ENCODE data around the gene RTTN.

DNA sequence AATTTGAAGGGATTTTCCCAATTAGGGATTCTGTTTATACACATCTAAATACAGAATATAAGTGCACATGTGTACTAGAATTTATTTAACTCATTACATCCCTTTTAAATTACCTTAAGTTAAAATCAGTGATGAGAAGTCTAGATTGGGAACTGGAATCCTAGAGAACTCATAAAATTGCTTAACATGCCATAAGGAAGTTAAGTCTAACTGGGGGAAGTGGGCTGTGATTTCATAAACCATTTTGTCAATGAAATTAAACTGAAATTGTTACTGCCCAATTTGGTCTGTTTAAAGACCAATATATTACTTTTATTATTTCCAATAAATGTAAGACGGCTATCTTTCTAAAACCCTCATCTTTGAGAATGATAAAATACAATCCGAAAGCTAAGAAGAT lies 185.5 kb downstream of the RTTN start:
- TF ChIP-seq, protein P1, sequence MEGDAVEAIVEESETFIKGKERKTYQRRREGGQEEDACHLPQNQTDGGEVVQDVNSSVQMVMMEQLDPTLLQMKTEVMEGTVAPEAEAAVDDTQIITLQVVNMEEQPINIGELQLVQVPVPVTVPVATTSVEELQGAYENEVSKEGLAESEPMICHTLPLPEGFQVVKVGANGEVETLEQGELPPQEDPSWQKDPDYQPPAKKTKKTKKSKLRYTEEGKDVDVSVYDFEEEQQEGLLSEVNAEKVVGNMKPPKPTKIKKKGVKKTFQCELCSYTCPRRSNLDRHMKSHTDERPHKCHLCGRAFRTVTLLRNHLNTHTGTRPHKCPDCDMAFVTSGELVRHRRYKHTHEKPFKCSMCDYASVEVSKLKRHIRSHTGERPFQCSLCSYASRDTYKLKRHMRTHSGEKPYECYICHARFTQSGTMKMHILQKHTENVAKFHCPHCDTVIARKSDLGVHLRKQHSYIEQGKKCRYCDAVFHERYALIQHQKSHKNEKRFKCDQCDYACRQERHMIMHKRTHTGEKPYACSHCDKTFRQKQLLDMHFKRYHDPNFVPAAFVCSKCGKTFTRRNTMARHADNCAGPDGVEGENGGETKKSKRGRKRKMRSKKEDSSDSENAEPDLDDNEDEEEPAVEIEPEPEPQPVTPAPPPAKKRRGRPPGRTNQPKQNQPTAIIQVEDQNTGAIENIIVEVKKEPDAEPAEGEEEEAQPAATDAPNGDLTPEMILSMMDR (IDR thresholded peaks at IDR 0.05): no peak
- TF ChIP-seq TEAD4 (CRISPR knock-in tag; IDR thresholded peaks at IDR 0.05) (no peak), USF2 (CRISPR knock-in tag; IDR thresholded peaks at IDR 0.05) (no peak), SP1 (CRISPR knock-in tag; conservative IDR thresholded peaks at IDR 0.05) (no peak), NR1H2 (CRISPR knock-in tag; IDR thresholded peaks at IDR 0.05) (no peak), MAX (CRISPR knock-in tag; IDR thresholded peaks at IDR 0.05) (no peak), GTF2I (CRISPR knock-in tag; conservative IDR thresholded peaks at IDR 0.05) (no peak), RELA (CRISPR knock-in tag; IDR thresholded peaks at IDR 0.05; ENCODE audit: borderline replicate concordance) (no peak), JAZF1 (CRISPR knock-in tag; IDR thresholded peaks at IDR 0.05) (no peak)
- TF ChIP-seq, protein P2, sequence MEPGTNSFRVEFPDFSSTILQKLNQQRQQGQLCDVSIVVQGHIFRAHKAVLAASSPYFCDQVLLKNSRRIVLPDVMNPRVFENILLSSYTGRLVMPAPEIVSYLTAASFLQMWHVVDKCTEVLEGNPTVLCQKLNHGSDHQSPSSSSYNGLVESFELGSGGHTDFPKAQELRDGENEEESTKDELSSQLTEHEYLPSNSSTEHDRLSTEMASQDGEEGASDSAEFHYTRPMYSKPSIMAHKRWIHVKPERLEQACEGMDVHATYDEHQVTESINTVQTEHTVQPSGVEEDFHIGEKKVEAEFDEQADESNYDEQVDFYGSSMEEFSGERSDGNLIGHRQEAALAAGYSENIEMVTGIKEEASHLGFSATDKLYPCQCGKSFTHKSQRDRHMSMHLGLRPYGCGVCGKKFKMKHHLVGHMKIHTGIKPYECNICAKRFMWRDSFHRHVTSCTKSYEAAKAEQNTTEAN (CRISPR knock-in tag; IDR thresholded peaks at IDR 0.05): no peak
- TF ChIP-seq, protein P3, sequence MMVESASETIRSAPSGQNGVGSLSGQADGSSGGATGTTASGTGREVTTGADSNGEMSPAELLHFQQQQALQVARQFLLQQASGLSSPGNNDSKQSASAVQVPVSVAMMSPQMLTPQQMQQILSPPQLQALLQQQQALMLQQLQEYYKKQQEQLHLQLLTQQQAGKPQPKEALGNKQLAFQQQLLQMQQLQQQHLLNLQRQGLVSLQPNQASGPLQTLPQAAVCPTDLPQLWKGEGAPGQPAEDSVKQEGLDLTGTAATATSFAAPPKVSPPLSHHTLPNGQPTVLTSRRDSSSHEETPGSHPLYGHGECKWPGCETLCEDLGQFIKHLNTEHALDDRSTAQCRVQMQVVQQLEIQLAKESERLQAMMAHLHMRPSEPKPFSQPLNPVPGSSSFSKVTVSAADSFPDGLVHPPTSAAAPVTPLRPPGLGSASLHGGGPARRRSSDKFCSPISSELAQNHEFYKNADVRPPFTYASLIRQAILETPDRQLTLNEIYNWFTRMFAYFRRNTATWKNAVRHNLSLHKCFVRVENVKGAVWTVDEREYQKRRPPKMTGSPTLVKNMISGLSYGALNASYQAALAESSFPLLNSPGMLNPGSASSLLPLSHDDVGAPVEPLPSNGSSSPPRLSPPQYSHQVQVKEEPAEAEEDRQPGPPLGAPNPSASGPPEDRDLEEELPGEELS (CRISPR knock-in tag; IDR thresholded peaks at IDR 0.05): no peak
